Measurements from ENCODE around the gene RANGAP1. TPM values are rescaled to one million over a fixed set of nuclear protein-coding genes. Genes with fewer than 3 reads are reported as not detected.

RANGAP1 gene
- total RNA-seq, 2 donors from 2014 or later = 81.6 to 166 TPM

Other genes starting within 250 kb of the RANGAP1 start
- gene EP300, start 193.6 kb downstream of the RANGAP1 start, total RNA-seq = 10 to 100 TPM; 58.6 to 77.2 TPM
- 10 to 100 TPM; 23.0 to 37.3 TPM for gene L3MBTL2, start 80.9 kb downstream of the RANGAP1 start, total RNA-seq
- under 1 TPM; 0.41 to 0.50 TPM for gene CHADL, start 45.3 kb downstream of the RANGAP1 start, total RNA-seq
- gene ZC3H7B, start 15.3 kb upstream of the RANGAP1 start, total RNA-seq = 10 to 100 TPM; 28.3 to 48.6 TPM
- 1 to 10 TPM; 2.4 to 4.0 TPM for gene TEF, start 95.8 kb upstream of the RANGAP1 start, total RNA-seq
- 10 to 100 TPM; 38.5 to 40.8 TPM for gene TOB2, start 160.6 kb upstream of the RANGAP1 start, total RNA-seq
- 10 to 100 TPM; 34.3 to 92.0 TPM for gene PHF5A, start 182.5 kb upstream of the RANGAP1 start, total RNA-seq
- gene ACO2, start 182.9 kb upstream of the RANGAP1 start, total RNA-seq = 100 to 1,000 TPM in 1 of 2 donors, 10 to 100 TPM in 1; 67.8 to 106 TPM